Measurements from ENCODE around the gene ILKAP. TPM values are rescaled to one million over a fixed set of nuclear protein-coding genes. Genes with fewer than 3 reads are reported as not detected.
"Not testable (repeated sequence)": the region's sequence is repeated elsewhere in the genome, so short reads cannot be mapped to it uniquely, and the experiment has no call there.

The ILKAP gene
- total RNA-seq, 1 donor from 2014 or later, result 40.5 TPM

- no peak for DNase-seq (ENCODE audit: low spot score)
Measured at GRCh38 chr2:238202326-238203093, 985 bp downstream of the ILKAP start.

DNA sequence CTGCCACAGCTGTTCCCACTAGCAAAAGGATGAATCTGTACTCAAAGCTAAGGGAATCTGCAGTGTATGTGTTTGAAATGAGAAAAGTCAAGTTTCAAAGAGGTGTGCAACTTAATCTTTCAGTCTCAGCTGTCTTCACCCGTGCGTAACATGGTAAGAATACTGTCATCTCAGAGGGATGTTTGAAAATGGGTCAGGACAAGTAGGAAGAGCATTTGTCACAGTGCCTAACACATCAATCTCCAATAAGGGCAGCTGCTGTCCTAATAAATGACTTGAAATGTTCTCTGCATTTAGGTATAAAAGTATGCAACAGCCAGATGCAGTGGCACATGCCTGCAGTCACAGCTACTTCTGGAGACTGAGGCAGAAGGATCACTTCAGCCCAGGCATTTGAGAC, 13.1 kb downstream of the ILKAP start:
- no peak for DNase-seq (ENCODE audit: low spot score)

GRCh38 chr2:238187618-238188548, 15.6 kb downstream of the ILKAP start:
- no peak for DNase-seq (ENCODE audit: low spot score)

DNA sequence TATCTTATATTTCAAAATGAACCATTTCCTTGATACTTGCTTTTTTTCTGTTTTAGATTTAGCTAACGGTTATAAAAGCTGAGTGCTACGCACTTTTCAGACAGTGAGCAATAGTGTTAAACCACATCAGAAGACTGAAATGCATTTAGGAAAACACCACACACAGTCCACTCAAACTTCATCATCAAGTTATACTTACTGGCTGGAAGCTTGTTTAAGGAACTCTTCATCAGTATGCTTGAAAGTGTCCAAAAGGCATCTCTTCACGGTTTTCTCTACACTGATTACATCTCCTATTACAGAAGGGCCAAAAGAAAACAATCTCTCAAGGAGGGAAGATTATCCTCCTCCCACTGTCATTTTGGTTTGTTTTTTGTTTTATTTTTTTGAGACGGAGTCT, 19.7 kb downstream of the ILKAP start:
- no peak for DNase-seq (ENCODE audit: low spot score)

DNA sequence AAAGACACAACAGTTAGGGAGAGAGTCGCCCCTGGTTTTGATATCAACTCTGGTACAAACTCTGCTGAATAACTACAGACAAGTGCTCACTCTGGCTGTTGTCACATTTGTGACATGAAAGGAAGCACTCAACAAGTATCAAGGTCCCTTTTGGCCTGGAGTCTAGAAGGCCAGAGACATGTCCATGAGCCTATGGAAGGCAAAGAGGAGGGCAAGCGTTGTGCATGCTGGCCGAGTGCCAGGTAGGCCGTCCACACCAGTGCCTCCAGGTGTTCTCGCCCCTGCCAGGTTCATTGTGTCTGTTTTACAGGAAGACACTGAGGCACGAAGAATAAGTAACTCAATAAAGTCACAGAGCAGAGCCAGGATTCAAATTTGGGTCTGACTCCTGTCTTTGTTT, 21.1 kb downstream of the ILKAP start:
- no peak for DNase-seq (ENCODE audit: low spot score)

GRCh38 chr2:238180554-238180953, 22.9 kb downstream of the ILKAP start:
- no peak for DNase-seq (ENCODE audit: low spot score)

GRCh38 chr2:238176613-238177012, 26.9 kb downstream of the ILKAP start:
- DNase-seq (ENCODE audit: low spot score), result no peak

DNA sequence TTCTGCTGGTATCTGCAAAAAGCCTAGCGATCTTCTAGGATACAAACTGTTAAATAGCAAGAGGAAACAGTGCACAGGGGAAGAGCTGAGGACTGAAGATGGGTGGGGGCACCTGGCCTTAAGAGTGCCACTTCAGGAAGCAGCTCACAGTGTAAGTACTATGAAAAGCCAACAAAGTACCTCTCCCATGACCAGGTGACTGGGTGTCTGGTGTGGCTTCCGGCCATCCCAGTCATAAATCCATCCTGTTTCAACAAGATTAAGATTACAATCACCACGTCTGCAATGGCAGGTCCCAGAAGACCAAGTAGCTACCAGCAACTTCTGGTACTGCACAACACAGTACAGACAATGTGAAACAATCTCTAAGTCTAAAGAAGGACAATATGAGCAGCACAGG, 28.8 kb downstream of the ILKAP start:
- no peak for DNase-seq (ENCODE audit: low spot score)

- DNase-seq (ENCODE audit: low spot score), result no peak
Measured at GRCh38 chr2:238174291-238174690, 29.2 kb downstream of the ILKAP start.

DNA sequence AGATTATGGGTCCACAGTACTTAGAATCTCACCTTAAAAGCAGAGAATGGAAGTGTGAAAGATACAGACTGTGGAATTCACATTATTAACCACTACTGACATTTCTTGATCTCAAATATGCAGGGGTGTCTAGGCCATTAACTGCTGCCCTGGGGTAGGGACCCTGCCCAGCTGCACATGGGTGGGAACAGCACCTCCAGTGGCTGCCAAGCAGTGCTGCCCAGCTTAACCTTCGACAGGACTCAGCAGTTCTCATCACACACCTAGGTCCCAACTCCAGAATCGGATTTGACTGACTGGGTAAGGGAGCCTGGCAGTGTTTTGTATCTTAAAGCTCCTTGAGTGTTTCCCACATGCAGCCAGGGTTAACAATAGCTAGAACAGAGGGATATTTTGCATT, 29.8 kb downstream of the ILKAP start:
- no peak for DNase-seq (ENCODE audit: low spot score)

GRCh38 chr2:238172439-238172838, 31.1 kb downstream of the ILKAP start:
- no peak for DNase-seq (ENCODE audit: low spot score)

DNA sequence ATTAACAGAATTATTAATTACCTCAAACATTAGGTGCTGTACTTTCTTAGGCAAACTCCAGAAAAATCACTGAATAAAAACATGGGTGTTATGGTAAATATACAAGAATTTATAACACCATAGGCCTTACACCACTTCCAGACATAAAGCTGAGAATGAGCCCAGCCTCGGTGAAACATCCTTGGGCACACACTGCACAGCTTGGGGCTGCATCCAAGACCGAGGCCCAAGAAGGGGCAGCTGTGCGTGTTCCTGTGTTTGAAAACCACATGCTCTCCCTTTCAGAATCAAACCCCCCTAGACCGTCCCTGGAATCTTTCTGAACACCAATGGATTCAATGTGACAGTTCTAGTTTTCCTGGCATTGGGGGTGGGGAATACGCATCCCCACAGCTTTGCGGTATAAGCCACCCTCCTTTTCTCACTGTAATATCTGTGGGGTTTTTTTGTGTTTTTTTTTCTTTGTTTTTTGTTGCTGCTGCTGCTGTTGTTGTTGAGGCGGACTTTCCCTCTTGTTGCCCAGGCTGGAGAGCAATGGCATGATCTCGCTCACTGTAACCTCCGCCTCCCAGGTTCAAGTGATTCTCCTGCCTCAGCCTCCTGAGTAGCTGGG, 31.8 kb downstream of the ILKAP start:
- DNase-seq (ENCODE audit: low spot score), result no peak

DNA sequence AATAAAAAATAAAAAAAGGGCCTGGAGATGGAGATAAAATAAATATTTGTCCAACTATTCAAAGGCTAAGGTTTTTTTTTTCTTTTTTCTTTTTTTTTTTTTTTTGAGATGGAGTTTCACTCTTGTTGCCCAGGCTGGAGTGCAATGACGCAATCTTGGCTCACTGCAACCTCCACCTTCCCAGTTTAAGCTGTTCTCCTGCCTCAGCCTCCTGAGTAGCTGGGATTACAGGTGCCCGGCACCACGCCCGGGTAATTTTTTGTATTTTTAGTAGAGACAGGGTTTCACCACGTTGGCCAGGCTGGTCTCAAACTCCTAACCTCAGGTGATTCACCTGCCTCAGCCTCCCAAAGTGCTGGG, 32.4 kb downstream of the ILKAP start:
- not testable (repeated sequence) for DNase-seq (ENCODE audit: low spot score)

GRCh38 chr2:238170386-238171071, 33.0 kb downstream of the ILKAP start:
- peak; percentile 28 for DNase-seq (ENCODE audit: low spot score)

GRCh38 chr2:238169708-238170251, 33.7 kb downstream of the ILKAP start:
- DNase-seq (ENCODE audit: low spot score), result no peak

DNA sequence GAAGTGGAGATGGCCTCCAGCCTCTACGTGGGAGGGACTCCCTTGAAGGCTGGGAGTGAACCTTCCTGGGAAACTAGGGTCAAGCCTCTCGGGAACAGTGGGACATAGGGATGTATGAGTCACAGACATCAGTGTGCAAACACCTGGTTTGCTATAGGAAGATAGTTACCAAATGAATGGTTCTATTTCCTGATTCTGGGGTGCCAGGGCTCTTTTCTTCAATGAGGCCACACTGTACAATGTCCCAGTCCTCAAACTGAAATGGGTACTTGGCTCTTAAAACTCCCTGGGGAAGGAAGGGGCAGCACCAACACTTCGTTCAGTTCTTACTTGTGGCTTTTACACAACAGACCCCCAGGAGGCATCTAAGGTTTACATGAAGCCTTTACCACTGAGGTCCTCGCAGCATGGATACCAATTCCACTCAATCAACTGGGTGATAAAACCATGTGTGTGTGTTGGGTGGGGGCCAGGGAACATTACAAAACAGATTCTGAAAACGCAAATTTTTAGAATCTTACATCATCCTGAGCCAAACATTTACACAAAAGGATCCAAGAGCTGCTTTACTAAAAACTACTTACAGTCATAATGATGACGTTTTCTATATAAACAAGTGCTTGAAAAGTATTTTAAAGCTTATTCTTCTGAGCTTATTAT, 34.3 kb downstream of the ILKAP start:
- peak; percentile 38 for DNase-seq (ENCODE audit: low spot score)

- DNase-seq (ENCODE audit: low spot score), result no peak
Measured at GRCh38 chr2:238168196-238169047, 35.1 kb downstream of the ILKAP start.

DNA sequence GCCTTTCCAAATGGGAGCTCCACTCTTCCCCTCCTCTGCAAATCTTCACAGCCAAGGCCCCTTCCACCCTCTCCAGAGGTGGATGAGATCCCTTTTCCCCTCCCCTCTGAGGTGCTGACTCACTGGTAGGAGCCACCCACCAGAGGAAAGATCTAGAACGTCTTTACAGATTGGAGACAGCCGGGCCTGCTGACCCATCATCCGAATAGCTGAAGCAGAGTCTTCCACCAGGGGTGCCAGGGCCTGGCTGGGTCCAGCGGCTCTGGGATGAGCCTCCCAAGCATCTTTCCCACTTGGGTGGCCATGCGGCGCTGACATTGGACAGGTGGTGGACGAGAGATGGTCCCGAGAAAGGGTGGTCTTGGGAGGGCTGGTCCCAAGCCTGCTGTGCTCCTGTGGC, 35.7 kb downstream of the ILKAP start:
- no peak for DNase-seq (ENCODE audit: low spot score)

- no peak for DNase-seq (ENCODE audit: low spot score)
Measured at GRCh38 chr2:238167344-238167715, 36.2 kb downstream of the ILKAP start.

All from mucosa of gallbladder (tissue), 1 donor.